ENCODE data around the gene SCPEP1. TPM values are rescaled to one million over a fixed set of nuclear protein-coding genes. Genes with fewer than 3 reads are reported as not detected.

Gene SCPEP1
- total RNA-seq, 1 experiment from 2014 or later: 19.4 TPM

GRCh38 chr17:57016764-57017116 lies 38.8 kb downstream of the SCPEP1 start:
- H3K79me2 ChIP-seq (ENCODE audit: low read depth): no peaks in the 10 kb centered on the region
- no peaks in the 10 kb centered on the region for H4K20me1 ChIP-seq (ENCODE audit: insufficient read depth)
- no peaks in the 10 kb centered on the region for H3K9me2 ChIP-seq (ENCODE audit: insufficient read depth)
- peaks cover 43% of the 10 kb centered on the region for H3K4me1 ChIP-seq (replicated peaks; ENCODE audit: insufficient read depth)
- ChIA-PET CTCF (no interaction called here), POLR2A (ENCODE audit: unreplicated experiment) (no interaction called here)
- H3K4me3 ChIP-seq: no peak overlapping the region
- no peak overlapping the region; the same call in 1 of the 2 replicates for H2AFZ ChIP-seq
- peak overlapping the region; percentile 67 for H3K4me2 ChIP-seq
- H3F3A ChIP-seq (ENCODE audit: insufficient read depth, low read depth): peaks cover 35% of the 10 kb centered on the region
- H3K9me3 ChIP-seq (ENCODE audit: insufficient read depth, low read depth): no peaks in the 10 kb centered on the region
- TF ChIP-seq EZH2 (IDR thresholded peaks at IDR 0.05; ENCODE audit: low read depth) (no peak), CTCF (conservative IDR thresholded peaks at IDR 0.05) (no peak)
- BruUV-seq (replicated peaks): no TSS peak
- H3K27me3 ChIP-seq (ENCODE audit: insufficient read depth, low read depth): no peaks in the 10 kb centered on the region
- DNase-seq: peak; percentile 63 to 99
- H3K27ac ChIP-seq: peak overlapping the region; percentile 25
- H3K36me3 ChIP-seq (ENCODE audit: low read depth): no peaks in the 10 kb centered on the region
- intact Hi-C loops (cut with micrococcal nuclease; ENCODE audit: unreplicated experiment): loop anchor here (1.0 to 2.0 kb wide), 3 partner anchors 38 to 70 kb away; no protein-coding TSS in a partner anchor

- TF ChIP-seq EZH2 (IDR thresholded peaks at IDR 0.05; ENCODE audit: low read depth) (no peak), CTCF (conservative IDR thresholded peaks at IDR 0.05) (no peak)
- H3K27me3 ChIP-seq (ENCODE audit: insufficient read depth, low read depth): no peaks in the 10 kb centered on the region
- H3F3A ChIP-seq (ENCODE audit: insufficient read depth, low read depth): peaks cover 44% of the 10 kb centered on the region
- intact Hi-C loops (cut with micrococcal nuclease; ENCODE audit: unreplicated experiment): loop anchor here (2.0 kb wide), 2 partner anchors 37 to 45 kb away; no protein-coding TSS in a partner anchor
- no peak for DNase-seq
- CTCF ChIA-PET: no interaction called here
- POLR2A ChIA-PET (ENCODE audit: unreplicated experiment): interaction anchor here (0.6 kb wide), 2 partner anchors 8 to 40 kb away, joined by 6 to 7 read pairs; partner anchors contain the start of gene SCPEP1
- H3K4me3 ChIP-seq: no peak overlapping the region
- no peaks in the 10 kb centered on the region for H3K36me3 ChIP-seq (ENCODE audit: low read depth)
- no peaks in the 10 kb centered on the region for H4K20me1 ChIP-seq (ENCODE audit: insufficient read depth)
- H3K79me2 ChIP-seq (ENCODE audit: low read depth): no peaks in the 10 kb centered on the region
- no peaks in the 10 kb centered on the region for H3K9me3 ChIP-seq (ENCODE audit: insufficient read depth, low read depth)
- no peaks in the 10 kb centered on the region for H3K9me2 ChIP-seq (ENCODE audit: insufficient read depth)
- no peak overlapping the region for H2AFZ ChIP-seq
- peaks cover 52% of the 10 kb centered on the region for H3K4me1 ChIP-seq (replicated peaks; ENCODE audit: insufficient read depth)
- H3K4me2 ChIP-seq: peak overlapping the region; percentile 67
- H3K27ac ChIP-seq: peak overlapping the region; percentile 25
- no TSS peak for BruUV-seq (replicated peaks)
These were observed 39.7 kb downstream of the SCPEP1 start for GRCh38 chr17:57017625-57018024.

GRCh38 chr17:57020208-57020607 lies 42.3 kb downstream of the SCPEP1 start:
- Histone ChIP-seq H3K27ac (no peak overlapping the region), H3K27me3 (ENCODE audit: insufficient read depth, low read depth) (no peaks in the 10 kb centered on the region), H3K9me3 (ENCODE audit: insufficient read depth, low read depth) (peaks cover 2% of the 10 kb centered on the region; the same call in 1 of the 2 replicates), H2AFZ (no peak overlapping the region), H4K20me1 (ENCODE audit: insufficient read depth) (no peaks in the 10 kb centered on the region), H3K4me2 (no peak overlapping the region), H3F3A (ENCODE audit: insufficient read depth, low read depth) (peaks cover 45% of the 10 kb centered on the region), H3K4me3 (no peak overlapping the region), H3K9me2 (ENCODE audit: insufficient read depth) (no peaks in the 10 kb centered on the region), H3K79me2 (ENCODE audit: low read depth) (no peaks in the 10 kb centered on the region), H3K36me3 (ENCODE audit: low read depth) (no peaks in the 10 kb centered on the region), H3K4me1 (replicated peaks; ENCODE audit: insufficient read depth) (peaks cover 54% of the 10 kb centered on the region)
- BruUV-seq (replicated peaks): no TSS peak
- DNase-seq: no peak
- ChIA-PET CTCF (no interaction called here), POLR2A (ENCODE audit: unreplicated experiment) (no interaction called here)
- intact Hi-C loops (cut with micrococcal nuclease; ENCODE audit: unreplicated experiment): no loop called here
- TF ChIP-seq CTCF (conservative IDR thresholded peaks at IDR 0.05) (no peak), EZH2 (IDR thresholded peaks at IDR 0.05; ENCODE audit: low read depth) (no peak)

All from PC-9 (cell line).